HG03025 (cell line): ENCODE measurements around the gene ITPKC.
"Not testable (repeated sequence)": the region's sequence is repeated elsewhere in the genome, so short reads cannot be mapped to it uniquely, and the experiment has no call there.

Experiments
- ATAC-seq: cut with Tn5 transposase; IDR thresholded peaks from one replicate; pipeline ENCODE4 v1.9.1; 2021; ENCODE audit warnings: mild to moderate bottlenecking, moderate library complexity; ENCODE audit not compliant: unreplicated experiment, low FRiP score

The ITPKC gene

GRCh38 chr19:40758491-40758890 lies 41.6 kb downstream of the ITPKC start:
- no peak for ATAC-seq

- ATAC-seq: no peak
These were observed 42.4 kb downstream of the ITPKC start for GRCh38 chr19:40759352-40759751.

GRCh38 chr19:40762754-40763470 lies 46.0 kb downstream of the ITPKC start:
- ATAC-seq: no peak

GRCh38 chr19:40763526-40763925 lies 46.6 kb downstream of the ITPKC start:
- no peak for ATAC-seq

GRCh38 chr19:40763963-40764362 lies 47.1 kb downstream of the ITPKC start:
- ATAC-seq: no peak

- not testable (repeated sequence) for ATAC-seq
These were observed 49.5 kb downstream of the ITPKC start for GRCh38 chr19:40766385-40766784.

GRCh38 chr19:40768869-40769268 lies 52.0 kb downstream of the ITPKC start:
- no peak for ATAC-seq

GRCh38 chr19:40771101-40771862 lies 54.4 kb downstream of the ITPKC start:
- not testable (repeated sequence) for ATAC-seq

- ATAC-seq: no peak
These were observed 58.2 kb downstream of the ITPKC start, which contains the start of gene MIA for GRCh38 chr19:40774916-40775631. Gene MIA, plus strand, starts transcription at chr19:40775521. Its CDS starts 22 bp downstream, at chr19:40775543.

GRCh38 chr19:40775632-40776022 lies 58.7 kb downstream of the ITPKC start:
- no peak for ATAC-seq

- no peak for ATAC-seq
These were observed 59.5 kb downstream of the ITPKC start for GRCh38 chr19:40776364-40776763.

GRCh38 chr19:40776932-40777644 lies 60.2 kb downstream of the ITPKC start:
- peak; percentile 62 for ATAC-seq

- no peak for ATAC-seq
These were observed 60.7 kb downstream of the ITPKC start for GRCh38 chr19:40777645-40777936.

- peak; percentile 63 for ATAC-seq
These were observed 61.2 kb downstream of the ITPKC start, which contains the start of gene RAB4B for GRCh38 chr19:40777937-40778705. Gene RAB4B, plus strand, starts transcription at chr19:40778247. Its CDS starts 129 bp downstream, at chr19:40778376.

GRCh38 chr19:40778706-40779284 lies 61.9 kb downstream of the ITPKC start:
- ATAC-seq: no peak

GRCh38 chr19:40780582-40780981 lies 63.7 kb downstream of the ITPKC start:
- no peak for ATAC-seq

- ATAC-seq: no peak
These were observed 64.2 kb downstream of the ITPKC start for GRCh38 chr19:40781140-40781539.

- no peak for ATAC-seq
These were observed 66.8 kb downstream of the ITPKC start for GRCh38 chr19:40783711-40784110.

- ATAC-seq: not testable (repeated sequence)
These were observed 67.2 kb downstream of the ITPKC start for GRCh38 chr19:40784146-40784545.

GRCh38 chr19:40785526-40785925 lies 68.6 kb downstream of the ITPKC start:
- no peak for ATAC-seq
